Dermis blood vessel endothelial cell (primary cell): ENCODE results near the gene ARHGEF37. TPM values are rescaled to one million over a fixed set of nuclear protein-coding genes. Genes with fewer than 3 reads are reported as not detected.
"Not testable (repeated sequence)": the region's sequence is repeated elsewhere in the genome, so short reads cannot be mapped to it uniquely, and the experiment has no call there.

ENCODE experiments used
- DNase-seq: peaks from one replicate; pipeline ENCODE4 v3.0.0; 2010
- total RNA-seq: library from RNA; depleted of rRNA; stranded (reverse); fragments of >200 nt; gene quantifications from 2 replicates; pipeline ENCODE4 v1.2.3, GENCODE V29; 2014

Gene ARHGEF37
- total RNA-seq, 1 donor from 2014 or later: 13.6 TPM

DNA sequence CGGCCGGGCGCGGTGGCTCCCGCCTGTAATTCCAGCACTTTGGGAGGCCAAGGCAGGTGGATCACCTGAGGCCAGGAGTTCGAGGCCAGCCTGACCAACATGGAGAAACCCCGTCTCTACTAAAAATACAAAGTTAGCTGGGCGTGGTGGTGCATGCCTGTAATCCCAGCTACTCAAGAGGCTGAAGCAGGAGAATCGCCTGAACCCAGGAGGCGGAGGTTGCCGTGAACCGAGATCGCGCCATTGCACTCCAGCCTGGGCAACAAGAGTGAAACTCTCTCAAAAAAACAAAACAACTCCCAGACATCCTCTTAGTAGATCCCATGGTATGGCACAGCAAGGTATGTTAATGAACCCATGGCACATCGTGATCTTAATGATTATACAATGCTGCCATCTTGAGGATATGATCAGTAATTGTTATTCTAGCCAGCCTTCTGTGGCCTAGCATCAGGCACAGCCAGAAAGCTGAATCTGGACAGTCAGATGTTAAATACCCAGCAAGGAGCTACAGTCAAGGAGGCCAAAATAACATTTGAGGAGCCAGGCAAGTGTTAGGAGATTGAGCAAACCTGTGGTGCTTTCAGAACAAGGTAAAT, 16.7 kb upstream of the ARHGEF37 start:
- peak; percentile 91 for DNase-seq

DNA sequence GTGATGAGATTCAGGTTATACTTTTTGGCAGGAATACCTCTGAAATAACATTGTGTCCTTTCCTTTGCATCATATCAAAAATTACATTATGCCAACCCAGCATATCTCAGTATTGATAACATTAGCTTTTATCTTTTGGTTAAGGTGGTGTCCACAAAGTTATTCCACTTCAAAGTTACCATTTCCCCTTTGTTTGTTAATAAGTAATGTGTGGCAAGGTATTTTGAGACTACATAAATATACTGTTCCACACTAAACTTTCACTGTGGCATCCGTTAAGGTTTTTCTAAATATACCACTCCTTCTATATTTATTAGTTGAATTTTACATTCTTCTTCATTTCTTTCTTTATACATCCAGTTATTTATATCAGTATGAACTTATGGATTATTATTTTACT, 14.1 kb upstream of the ARHGEF37 start:
- DNase-seq: no peak

DNA sequence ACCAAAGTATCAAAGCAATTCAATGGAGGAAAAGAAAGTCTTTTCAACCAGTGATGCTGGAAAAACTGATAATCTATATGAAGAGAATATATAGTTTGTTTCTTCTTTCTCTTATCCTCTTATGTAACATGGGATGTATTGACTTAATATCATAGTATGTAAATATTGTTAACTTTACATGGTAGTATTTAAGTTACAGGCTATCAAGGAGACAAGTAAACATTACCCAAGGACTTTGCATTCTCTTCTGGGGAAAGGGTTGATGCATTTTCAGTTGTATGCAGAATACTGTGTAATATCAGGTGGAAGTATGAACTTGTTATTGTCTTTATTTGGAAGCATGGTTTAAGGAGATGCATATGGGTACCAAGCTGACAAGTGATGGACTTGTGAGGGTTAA, 9.1 kb upstream of the ARHGEF37 start:
- no peak for DNase-seq

DNA sequence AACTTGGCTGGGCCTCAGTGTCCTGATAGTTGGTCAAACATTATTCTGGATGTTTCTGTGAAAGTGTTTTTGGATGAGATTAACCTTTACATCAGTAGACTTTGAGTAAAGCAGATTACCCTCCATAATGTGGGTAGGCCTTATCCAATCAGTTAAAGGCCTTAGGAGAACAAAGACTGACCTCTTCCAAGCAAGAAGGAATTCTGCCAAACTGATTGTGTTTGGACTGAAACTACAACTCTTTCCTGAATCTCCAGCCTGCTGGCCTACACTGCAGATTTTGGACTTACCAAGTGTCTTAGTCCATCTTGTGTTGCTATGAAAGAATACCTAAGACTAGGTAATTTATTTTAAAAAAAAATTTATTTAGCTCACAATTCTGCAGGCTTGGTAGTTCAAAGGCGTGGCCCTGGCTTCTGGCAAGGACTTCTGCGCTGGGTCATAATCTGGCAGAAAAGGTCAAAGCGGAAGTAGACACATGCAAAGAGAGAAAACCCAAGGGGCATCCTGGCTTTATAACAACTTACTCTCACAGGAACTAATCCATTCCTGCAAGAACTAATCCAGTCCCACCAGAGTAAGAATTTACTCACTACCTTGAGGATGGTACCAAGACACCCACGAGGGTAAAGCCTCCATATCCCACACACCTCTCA, 8.6 kb upstream of the ARHGEF37 start:
- DNase-seq: no peak

DNA sequence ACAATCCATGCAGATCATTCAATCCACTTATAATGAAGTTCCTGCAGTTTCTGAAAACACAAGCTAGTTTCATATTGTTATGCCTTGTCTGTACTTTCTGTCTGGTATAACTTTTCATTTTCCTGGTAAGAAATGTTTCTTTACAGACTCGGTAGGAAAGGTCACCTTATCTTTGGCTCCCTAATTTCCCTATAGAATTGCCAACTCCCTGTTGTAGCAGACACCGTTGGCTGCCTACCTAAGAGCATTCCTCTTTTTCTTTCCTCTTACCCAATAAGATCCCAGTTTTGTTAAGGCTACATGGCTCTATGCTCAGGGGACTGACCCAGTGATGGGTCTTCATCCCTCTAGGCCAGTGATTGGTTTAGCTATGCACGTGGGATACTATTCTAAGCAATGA, 6.2 kb upstream of the ARHGEF37 start:
- no peak for DNase-seq

DNA sequence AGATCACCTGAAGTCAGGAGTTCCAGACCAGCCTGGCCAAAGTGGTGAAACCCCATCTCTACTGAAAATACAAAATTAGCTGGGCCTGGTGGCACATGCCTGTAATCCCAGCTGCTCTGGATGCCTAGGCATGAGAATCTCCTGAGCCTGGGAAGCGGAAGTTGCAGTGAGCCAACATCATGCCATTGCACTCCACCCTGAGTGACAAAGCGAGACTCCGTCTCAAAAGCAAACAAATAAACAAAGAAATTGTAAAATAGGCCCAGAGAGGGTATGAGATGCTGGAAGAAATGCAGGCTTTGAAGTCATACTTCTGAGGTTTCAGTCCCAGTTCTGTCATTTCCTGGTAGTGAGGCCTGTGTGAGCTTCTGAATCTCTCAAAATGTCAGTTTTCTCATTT, 5.3 kb upstream of the ARHGEF37 start:
- no peak for DNase-seq

DNA sequence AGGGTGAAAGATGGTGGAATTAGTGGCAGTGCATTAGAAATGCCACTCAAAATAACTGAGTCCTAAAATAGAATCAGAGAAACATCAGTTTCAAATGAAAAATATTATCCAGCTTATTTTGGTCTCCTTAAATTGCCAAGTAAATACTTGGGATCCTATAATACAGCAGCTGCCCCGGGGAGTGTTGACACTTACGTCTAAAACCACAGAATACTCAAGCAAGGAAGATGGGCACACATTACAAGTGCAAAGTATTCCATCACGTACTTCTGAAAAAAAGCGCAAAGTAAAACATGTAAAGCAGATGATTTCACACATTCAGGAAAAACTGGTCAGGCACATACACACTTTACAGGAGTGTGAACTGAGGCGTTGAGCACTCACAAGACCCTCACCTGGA, 2.4 kb upstream of the ARHGEF37 start:
- no peak for DNase-seq

DNA sequence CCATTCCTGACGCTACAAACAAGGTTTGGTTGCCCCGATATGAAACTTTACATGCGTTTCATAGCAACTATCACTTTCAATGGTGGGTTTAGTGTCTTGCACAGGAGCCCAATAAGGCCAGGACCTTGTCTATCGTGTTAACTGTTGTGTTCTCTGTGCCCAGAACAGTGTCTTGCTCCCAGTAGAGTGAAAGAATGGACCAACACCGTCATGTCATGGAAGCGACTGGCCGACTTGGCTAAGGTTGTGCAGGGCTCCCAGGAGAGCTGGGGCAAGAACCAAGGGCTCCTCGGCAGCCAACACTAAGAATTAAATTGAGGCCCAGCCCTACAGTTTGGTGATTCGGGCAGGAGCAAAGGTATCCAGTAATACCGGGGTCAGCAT, 498 bp upstream of the ARHGEF37 start:
- no peak for DNase-seq

DNA sequence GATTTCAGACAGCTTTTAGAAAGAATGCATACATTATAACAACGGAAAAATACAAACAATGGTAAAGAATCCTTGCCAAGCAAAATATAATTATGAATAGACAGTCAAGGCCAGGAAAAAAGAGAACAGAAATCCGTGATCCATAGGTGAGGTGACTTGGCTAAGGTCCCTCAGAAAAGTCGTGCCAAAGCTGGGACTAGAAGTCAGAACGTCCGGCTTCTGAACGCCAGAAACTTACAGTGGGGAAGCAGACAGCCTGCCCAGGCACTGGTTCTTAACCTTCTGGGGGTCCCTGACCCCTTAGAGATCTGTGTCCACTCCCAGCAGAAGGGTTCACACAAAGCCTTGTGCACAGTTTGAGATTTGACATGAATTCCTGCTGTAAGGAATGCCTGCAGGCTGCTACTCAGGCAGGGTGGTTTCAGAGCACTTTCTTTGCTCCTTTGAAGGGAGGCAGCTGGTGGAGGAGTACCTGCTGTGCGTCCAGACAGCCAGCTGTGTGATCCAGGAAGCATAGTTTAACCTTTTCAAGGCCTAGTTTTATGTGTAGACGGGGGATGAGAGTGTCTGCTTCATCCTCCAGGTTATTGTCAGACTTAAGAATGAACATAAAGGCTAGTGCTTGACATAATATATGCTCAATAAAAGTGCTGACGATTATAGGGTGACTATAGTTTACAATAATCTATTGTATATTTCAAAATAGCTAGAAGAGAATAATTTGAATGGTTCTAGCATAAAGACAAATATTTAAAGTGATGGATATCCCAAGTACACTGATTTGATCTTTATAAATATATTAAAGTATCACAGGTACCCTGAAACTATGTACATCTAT, 852 bp downstream of the ARHGEF37 start:
- peak; percentile 84 for DNase-seq

DNA sequence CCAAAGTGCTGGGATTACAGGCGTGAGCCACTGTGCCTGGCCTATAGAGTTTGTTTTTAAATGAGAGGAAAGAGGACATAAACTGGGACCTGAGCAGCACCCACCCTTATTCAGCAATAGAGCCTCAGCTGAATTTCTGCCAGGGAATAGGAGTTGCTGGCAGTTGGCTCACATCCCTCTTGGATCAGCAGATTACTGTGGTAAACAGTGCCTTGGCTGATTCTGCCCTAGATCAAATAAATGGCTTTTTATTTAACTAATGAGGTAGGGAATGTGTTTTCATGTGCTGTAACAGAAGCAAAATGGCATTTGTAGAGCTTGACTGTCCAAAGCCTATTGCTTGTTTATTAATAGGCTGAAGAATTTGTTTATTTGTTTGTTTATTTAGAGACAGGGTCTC, 2.1 kb downstream of the ARHGEF37 start:
- peak; percentile 47 for DNase-seq

DNA sequence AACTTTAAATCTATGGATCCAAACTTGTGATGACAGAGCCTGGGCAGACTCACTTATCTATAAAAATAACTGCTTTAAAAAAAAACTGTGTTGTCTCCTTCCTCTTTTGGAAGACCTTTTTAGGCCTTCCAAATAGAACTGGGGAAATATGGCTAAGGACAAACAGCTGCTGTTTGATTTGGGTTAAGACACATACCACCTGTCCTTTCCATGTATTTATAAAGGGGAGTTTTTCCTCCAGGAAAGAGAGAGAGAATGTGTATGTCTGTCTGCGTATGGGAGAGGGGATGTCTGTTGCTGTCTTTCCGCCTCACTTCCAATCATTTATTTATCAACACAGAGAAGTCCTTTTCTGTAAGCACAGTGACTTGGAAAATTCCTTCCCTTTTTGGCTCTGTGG, 2.8 kb downstream of the ARHGEF37 start:
- DNase-seq: no peak

DNA sequence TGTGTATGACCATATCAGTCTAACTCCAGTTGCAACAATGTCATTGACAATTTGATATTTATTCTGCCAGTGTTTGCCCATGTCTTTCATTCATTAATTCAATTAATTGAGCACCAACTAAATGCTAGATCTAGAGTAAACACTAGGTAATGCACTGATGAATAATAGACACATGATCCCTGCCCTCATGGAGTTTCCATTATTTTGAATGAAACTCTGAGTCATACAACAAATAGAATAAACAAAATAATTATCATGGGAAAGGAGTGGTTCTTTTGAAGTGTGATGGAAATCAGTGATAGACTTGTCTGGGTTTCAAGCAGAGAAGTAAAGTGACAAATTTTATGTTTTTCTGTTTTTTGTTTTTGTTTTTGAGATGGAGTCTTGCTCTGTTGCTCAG, 4.6 kb downstream of the ARHGEF37 start:
- no peak for DNase-seq

DNA sequence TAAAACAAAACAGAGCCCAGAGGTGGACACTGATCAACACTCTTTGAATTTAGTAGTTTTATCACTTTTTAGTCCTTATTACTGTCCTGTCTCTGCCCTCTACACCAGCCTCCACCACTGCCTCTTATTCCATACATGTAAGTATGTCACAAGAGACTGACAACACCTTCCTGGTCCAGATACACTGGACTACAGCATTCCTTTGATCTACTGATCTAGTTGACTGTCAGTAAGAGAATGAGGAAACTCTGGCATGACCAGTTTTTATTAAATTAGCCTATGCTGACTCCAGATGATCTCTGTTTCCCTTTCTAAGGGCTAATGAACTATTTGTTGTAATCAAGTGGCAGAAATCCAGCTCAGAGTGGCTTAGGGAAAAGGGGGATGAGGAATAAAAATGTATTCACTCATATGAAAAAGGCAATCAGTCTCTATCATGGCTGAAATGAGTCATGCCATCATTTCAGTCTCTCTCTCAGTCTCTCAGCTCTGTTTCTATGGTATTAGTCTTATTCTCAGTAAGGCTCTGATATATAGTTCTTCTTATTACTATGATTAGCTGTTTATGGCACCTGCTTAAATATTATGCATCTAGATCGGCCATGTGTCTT, 5.5 kb downstream of the ARHGEF37 start:
- peak; percentile 45 for DNase-seq

DNA sequence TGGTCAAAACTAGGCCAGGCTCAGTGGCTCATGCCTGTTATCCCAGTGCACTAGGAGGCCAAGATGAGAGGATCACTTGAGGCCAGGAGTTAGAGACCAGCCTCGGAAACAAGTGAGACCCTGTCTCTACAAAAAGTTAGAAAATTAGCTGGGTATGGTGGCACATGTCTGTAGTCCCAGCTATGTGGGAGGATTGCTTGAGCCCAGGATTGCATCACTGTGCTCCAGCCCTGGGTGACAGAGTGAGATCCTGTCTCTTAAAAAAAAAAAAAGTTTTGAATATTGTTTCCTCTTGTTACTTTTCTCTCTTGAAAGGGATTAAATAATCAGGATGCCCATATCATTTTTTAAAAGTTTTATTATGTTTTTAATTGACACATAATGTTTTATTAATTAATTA, 7.6 kb downstream of the ARHGEF37 start:
- no peak for DNase-seq

DNA sequence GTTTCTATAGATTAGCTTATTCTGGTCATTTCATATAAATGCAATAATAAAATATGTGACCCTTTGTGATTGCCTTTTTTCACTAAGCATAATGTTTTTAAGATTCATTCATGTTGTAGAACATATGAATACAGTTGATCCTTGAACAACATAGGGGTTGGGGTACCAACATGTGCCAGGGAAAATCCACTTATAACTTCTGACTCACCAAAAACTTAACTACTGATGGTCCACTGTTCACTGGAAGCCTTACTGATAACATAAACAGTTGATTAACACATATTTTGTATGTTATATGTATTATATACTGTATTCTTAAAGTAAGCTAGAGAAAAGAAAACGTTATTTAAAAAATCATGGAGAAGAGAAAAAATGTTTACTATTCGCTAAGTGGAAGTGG, 12.1 kb downstream of the ARHGEF37 start:
- DNase-seq: no peak

DNA sequence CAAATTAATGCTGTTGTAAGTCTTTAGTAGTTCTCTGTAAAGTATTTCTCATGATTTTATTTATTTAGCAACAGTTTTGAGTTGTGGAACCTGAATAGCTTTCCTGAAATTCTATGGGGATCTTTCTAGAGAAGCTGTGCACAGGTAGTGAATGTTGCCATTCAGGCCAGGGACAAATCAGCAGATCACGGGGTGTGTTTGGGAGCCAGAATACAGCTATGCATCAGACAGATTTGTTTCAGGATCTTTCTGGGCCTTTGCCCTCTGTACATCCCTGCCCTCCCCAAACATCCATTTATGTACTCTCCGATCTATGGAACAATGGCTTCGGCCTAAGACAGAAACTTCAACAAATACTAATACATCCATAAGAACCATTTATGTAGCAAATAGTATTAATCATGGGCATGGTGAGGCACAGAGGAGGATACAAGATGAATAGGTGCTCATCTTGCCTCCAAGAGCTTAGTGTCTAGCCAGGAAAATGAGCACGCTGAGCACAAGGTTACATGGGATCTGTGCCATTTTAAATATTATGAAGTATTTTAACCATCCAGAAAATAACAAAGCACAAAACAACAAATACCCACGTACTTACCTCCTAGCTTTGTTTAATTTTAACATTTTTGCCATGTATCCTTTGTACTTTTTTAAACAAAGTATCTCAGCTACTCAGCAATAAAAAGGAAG, 13.1 kb downstream of the ARHGEF37 start:
- peak; percentile 23 for DNase-seq

DNA sequence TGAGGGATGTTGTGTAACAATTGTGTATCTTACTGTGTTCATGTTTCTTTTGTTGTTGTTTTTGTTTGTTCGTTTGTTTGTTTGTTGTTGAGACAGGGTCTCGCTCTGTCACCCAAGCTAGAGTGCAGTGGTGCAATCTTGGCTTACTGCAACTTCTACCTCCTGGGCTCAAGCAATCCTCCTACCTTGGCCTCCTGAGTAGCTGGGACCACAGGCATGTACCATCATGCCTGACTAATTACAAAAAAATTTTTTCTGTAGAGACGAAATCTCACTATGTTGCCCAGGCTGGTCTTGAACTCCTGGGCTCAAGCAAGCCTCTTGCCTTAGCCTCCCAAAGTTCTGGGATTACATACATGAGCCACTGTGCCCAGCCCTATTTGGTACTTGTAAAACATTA, 13.8 kb downstream of the ARHGEF37 start:
- DNase-seq: not testable (repeated sequence)

DNA sequence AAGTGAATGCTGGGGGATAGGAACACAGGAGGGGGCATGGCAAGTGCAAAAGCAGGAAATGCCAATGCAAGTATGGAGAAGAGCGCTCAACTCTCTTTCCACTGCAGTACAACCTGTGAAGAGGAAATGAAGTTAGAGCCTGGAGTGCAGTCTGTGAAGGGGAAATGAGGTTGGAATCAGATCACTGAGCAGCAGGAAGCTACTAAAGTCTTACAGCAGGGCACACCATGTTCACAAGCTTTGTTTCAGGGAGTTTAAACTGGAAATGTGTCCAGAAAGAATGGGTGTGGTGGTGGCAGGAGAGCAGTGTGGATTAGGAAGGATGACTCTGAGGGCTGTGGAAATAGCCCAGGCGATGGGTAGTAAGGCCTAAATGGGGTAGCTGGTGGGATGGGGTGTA, 15.4 kb downstream of the ARHGEF37 start:
- peak; percentile 88 for DNase-seq

DNA sequence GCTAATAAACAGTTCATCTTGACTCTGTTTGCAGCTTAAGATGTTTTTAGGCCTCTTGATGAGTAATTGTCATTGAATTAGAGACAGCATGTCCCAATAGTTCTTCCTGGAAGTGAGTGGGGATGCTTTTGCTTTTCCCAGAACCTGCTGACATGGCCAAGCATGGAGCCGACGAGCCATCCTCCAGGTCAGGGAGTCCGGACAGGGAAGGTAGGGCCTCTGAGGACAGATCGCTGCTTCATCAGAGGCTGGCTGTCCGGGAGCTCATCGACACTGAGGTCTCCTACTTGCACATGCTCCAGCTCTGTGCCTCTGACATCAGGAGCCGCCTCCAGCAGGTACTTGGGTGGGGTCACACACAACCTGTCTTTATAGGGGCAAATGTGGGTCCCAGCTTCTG, 16.3 kb downstream of the ARHGEF37 start:
- no peak for DNase-seq

DNA sequence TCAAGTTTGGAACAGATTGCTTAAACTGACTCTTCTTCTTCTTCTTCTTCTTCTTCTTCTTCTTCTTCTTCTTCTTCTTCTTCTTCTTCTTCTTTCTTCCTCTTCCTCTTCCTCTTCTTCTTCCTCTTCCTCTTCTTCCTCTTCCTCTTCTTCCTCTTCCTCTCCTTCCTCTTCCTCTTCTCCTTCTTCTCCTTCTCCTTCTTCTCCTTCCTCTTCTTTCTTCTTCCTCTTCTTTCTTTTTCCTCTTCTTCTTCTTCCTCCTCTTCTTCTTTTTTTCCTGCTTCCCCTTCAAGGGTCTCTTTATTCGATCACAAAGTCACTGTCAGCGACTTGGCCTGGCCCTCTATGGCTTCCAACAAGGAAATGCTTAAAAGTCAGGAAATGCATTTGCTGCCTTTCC, 16.9 kb downstream of the ARHGEF37 start:
- not testable (repeated sequence) for DNase-seq

DNA sequence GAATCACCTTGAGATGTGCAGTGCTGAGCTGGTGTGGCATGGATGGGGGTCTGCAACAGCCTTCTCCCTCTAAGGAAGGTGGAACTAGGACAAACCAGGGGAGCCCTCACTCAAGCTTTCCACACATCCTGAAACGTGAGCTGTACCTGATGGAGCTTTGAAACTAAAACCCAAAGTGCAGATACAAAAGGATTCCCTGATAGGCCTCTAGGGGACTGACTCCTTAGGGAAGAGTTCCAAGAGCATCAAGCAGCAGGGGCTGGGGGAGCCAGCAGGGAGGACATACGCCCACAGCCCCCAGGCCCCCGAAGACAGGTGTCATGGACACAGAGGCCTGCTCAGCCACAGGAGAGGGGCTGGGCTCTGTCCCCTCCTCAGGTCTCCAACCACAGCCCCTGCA, 17.7 kb downstream of the ARHGEF37 start:
- DNase-seq: no peak

DNA sequence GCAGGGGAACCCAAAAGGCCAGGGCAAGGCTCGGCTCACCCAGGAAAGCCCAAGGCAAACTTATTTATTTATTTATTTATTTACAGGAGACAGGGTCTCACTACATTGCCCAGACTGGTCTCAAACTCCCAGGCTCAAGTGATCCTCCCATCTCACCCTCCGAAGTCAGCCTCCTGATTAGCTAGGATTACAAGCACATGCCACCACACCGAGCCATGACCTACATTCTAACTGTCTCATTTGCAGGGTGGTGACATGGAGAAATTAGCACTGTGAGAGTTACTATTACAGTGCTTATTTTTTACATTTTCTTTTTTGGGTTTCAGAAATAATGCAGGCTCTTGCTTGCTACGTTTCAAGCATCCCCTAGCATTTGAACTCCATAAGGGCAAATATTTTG, 18.1 kb downstream of the ARHGEF37 start:
- no peak for DNase-seq

DNA sequence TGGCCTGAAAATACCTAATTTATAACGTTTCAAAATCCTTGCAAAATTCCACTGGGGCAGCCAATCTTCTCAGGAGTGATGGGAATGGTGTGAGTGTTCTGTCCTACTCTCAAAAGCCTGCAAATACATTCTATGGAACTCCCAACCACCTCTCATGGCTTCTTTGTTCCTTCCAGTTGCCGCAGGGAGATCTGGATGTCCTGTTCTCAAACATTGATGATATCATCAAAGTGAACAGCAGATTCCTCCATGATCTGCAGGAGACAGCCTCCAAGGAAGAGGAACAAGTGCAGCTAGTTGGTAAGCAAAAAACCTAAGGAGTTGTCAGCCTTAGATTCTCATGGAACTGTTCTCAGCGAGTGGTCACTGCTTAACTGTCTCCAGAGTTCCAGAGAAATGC, 19.6 kb downstream of the ARHGEF37 start:
- no peak for DNase-seq
